Neural progenitor cell (in vitro differentiated cells): ENCODE results near the gene NFATC1. TPM values are rescaled to one million over a fixed set of nuclear protein-coding genes. Genes with fewer than 3 reads are reported as not detected.

Source experiments
- DNase-seq: peaks from one replicate; pipeline ENCODE4 v3.0.0-alpha.2; 2016; ENCODE audit warnings: low spot score
- H2AFZ ChIP-seq: fragments of 200-600 bp; sonication (generic); replicated peaks from 2 replicates; pipeline ENCODE4 v1.6.1; 2016; ENCODE audit warnings: antibody characterized with exemption
- H3F3A ChIP-seq: fragments of 200-600 bp; sonication (generic); 2 replicates; pipeline ENCODE4 v1.6.1; 2016; ENCODE audit warnings: antibody characterized with exemption, low read depth
- H3K27ac ChIP-seq: fragments of 200-600 bp; sonication (generic); 2 replicates; pipeline ENCODE4 v1.5.1; 2016; ENCODE audit warnings: mild to moderate bottlenecking
- H3K27me3 ChIP-seq: fragments of 200-600 bp; sonication (generic); 2 replicates; pipeline ENCODE4 v1.6.1; 2016; ENCODE audit warnings: mild to moderate bottlenecking, moderate library complexity
- H3K36me3 ChIP-seq: fragments of 200-600 bp; sonication (generic); 2 replicates; pipeline ENCODE4 v1.5.1; 2016
- H3K4me1 ChIP-seq: fragments of 200-600 bp; sonication (generic); 2 replicates; pipeline ENCODE4 v1.6.1; 2016; ENCODE audit warnings: mixed run types
- H3K4me2 ChIP-seq: fragments of 200-600 bp; sonication (generic); 2 replicates; pipeline ENCODE4 v1.6.1; 2016
- H3K4me3 ChIP-seq: fragments of 200-600 bp; sonication (generic); 2 replicates; pipeline ENCODE4 v1.5.1; 2016
- H3K79me2 ChIP-seq: fragments of 200-600 bp; sonication (generic); 2 replicates; pipeline ENCODE4 v1.6.1; 2016; ENCODE audit warnings: low read depth
- H3K9ac ChIP-seq: fragments of 200-600 bp; sonication (generic); 2 replicates; pipeline ENCODE4 v1.6.1; 2016
- H3K9me3 ChIP-seq: fragments of 200-600 bp; sonication (generic); 2 replicates; pipeline ENCODE4 v1.5.1; 2016; ENCODE audit warnings: low read depth
- H4K20me1 ChIP-seq: fragments of 200-600 bp; sonication (generic); 2 replicates; pipeline ENCODE4 v1.6.1; 2016; ENCODE audit warnings: low read depth
- H3K27ac Mint-ChIP-seq: 3 replicates; pipeline ENCODE4 v1.8.0; 2021; ENCODE audit warnings: mixed read lengths
- H3K27me3 Mint-ChIP-seq: 2 replicates; pipeline ENCODE4 v1.8.0; 2022; ENCODE audit warnings: low read depth, mild to moderate bottlenecking, inconsistent platforms, moderate library complexity, mixed read lengths; ENCODE audit not compliant: insufficient read depth
- H3K36me3 Mint-ChIP-seq: 3 replicates; pipeline ENCODE4 v1.8.0; 2021; ENCODE audit warnings: mixed read lengths
- H3K4me1 Mint-ChIP-seq: 3 replicates; pipeline ENCODE4 v1.8.0; 2021; ENCODE audit warnings: mixed read lengths
- H3K4me3 Mint-ChIP-seq: 3 replicates; pipeline ENCODE4 v1.8.0; 2021; ENCODE audit warnings: mild to moderate bottlenecking, moderate library complexity, mixed read lengths
- H3K9me3 Mint-ChIP-seq: 3 replicates; pipeline ENCODE4 v1.8.0; 2020; ENCODE audit warnings: mixed read lengths
- CTCF ChIP-seq: fragments of 200-600 bp; sonication (generic); IDR thresholded peaks from 2 replicates; pipeline ENCODE4 v1.5.1; 2017; ENCODE audit warnings: antibody characterized with exemption, mild to moderate bottlenecking
- EZH2 ChIP-seq: fragments of 200-600 bp; sonication (generic); IDR thresholded peaks from 2 replicates; pipeline ENCODE4 v1.6.1; 2017; ENCODE audit warnings: antibody characterized with exemption, mild to moderate bottlenecking, moderate library complexity
- EZH2phosphoT487 ChIP-seq: fragments of 200-600 bp; sonication (generic); IDR thresholded peaks from 2 replicates; pipeline ENCODE4 v1.6.1; 2017; ENCODE audit warnings: antibody characterized with exemption
- total RNA-seq: library from RNA; depleted of rRNA; stranded (reverse); fragments of >200 nt; gene quantifications from 2 replicates; pipeline ENCODE4 v1.2.3, GENCODE V29; 2015; ENCODE audit warnings: low replicate concordance

NFATC1 gene
- total RNA-seq, 1 donor from 2014 or later, result 2.3 TPM

GRCh38 chr18:79540161-79540903, 144.6 kb downstream of the NFATC1 start:
- H3K9ac ChIP-seq, result no peak overlapping the region
- no peak overlapping the region for H3K4me3 ChIP-seq

GRCh38 chr18:79540904-79541282, 145.2 kb downstream of the NFATC1 start:
- Mint-ChIP-seq H3K36me3 (no peaks in the 10 kb centered on the region), H3K9me3 (peaks cover 20% of the 10 kb centered on the region), H3K4me3 (no peak overlapping the region), H3K27ac (no peak overlapping the region), H3K27me3 (peaks cover 13% of the 10 kb centered on the region), H3K4me1 (no peaks in the 10 kb centered on the region)
- Histone ChIP-seq H4K20me1 (no peaks in the 10 kb centered on the region), H3K79me2 (no peaks in the 10 kb centered on the region), H3K9ac (no peak overlapping the region), H3K27me3 (no peaks in the 10 kb centered on the region), H3F3A (no peaks in the 10 kb centered on the region), H2AFZ (no peak overlapping the region), H3K27ac (no peak overlapping the region), H3K4me2 (no peak overlapping the region), H3K4me3 (no peak overlapping the region), H3K4me1 (no peaks in the 10 kb centered on the region), H3K9me3 (peaks cover 4% of the 10 kb centered on the region), H3K36me3 (no peaks in the 10 kb centered on the region)
- TF ChIP-seq EZH2 (no peak), CTCF (no peak), EZH2phosphoT487 (no peak)
- DNase-seq, result no peak

More at GRCh38 chr18:79540161-79540903, 144.6 kb downstream of the NFATC1 start:
- H3K27me3 ChIP-seq, result peaks cover 2% of the 10 kb centered on the region
- Mint-ChIP-seq H3K36me3 (no peaks in the 10 kb centered on the region), H3K4me1 (no peaks in the 10 kb centered on the region), H3K4me3 (no peak overlapping the region), H3K27me3 (peaks cover 13% of the 10 kb centered on the region), H3K27ac (no peak overlapping the region), H3K9me3 (peaks cover 20% of the 10 kb centered on the region)
- no peaks in the 10 kb centered on the region for H3K79me2 ChIP-seq
- no peaks in the 10 kb centered on the region for H3K36me3 ChIP-seq
- DNase-seq, result no peak
- no peaks in the 10 kb centered on the region for H3F3A ChIP-seq
- H3K4me1 ChIP-seq, result no peaks in the 10 kb centered on the region
- no peak overlapping the region for H3K27ac ChIP-seq
- no peak overlapping the region for H3K4me2 ChIP-seq
- H4K20me1 ChIP-seq, result no peaks in the 10 kb centered on the region
- H2AFZ ChIP-seq, result no peak overlapping the region
- TF ChIP-seq EZH2phosphoT487, result no peak
- TF ChIP-seq CTCF, result no peak
- no peak for TF ChIP-seq EZH2
- peaks cover 4% of the 10 kb centered on the region for H3K9me3 ChIP-seq

- Histone ChIP-seq H3K27ac (no peak overlapping the region), H3K4me1 (peaks cover 1% of the 10 kb centered on the region), H2AFZ (no peak overlapping the region), H3K9me3 (peaks cover 4% of the 10 kb centered on the region), H3K4me2 (no peak overlapping the region), H4K20me1 (no peaks in the 10 kb centered on the region), H3K9ac (no peak overlapping the region), H3F3A (no peaks in the 10 kb centered on the region), H3K79me2 (no peaks in the 10 kb centered on the region), H3K27me3 (no peaks in the 10 kb centered on the region), H3K36me3 (no peaks in the 10 kb centered on the region), H3K4me3 (no peak overlapping the region)
- Mint-ChIP-seq H3K4me1 (peaks cover 7% of the 10 kb centered on the region), H3K36me3 (no peaks in the 10 kb centered on the region), H3K4me3 (no peak overlapping the region), H3K27ac (no peak overlapping the region), H3K27me3 (peaks cover 13% of the 10 kb centered on the region), H3K9me3 (peaks cover 20% of the 10 kb centered on the region)
- no peak for DNase-seq
- TF ChIP-seq EZH2phosphoT487, result no peak
- no peak for TF ChIP-seq EZH2
- TF ChIP-seq CTCF, result no peak
These were observed 146.5 kb downstream of the NFATC1 start for GRCh38 chr18:79542213-79542612.
